HG03575 (cell line): ENCODE measurements around the gene MCAT.
"Not testable (repeated sequence)": the region's sequence is repeated elsewhere in the genome, so short reads cannot be mapped to it uniquely, and the experiment has no call there.

ENCODE experiments used
- ATAC-seq: cut with Tn5 transposase; IDR thresholded peaks from one replicate; pipeline ENCODE4 v1.9.1; 2021; ENCODE audit not compliant: unreplicated experiment, insufficient number of reproducible peaks, low FRiP score; ENCODE audit errors: extremely low read depth

Gene MCAT

DNA sequence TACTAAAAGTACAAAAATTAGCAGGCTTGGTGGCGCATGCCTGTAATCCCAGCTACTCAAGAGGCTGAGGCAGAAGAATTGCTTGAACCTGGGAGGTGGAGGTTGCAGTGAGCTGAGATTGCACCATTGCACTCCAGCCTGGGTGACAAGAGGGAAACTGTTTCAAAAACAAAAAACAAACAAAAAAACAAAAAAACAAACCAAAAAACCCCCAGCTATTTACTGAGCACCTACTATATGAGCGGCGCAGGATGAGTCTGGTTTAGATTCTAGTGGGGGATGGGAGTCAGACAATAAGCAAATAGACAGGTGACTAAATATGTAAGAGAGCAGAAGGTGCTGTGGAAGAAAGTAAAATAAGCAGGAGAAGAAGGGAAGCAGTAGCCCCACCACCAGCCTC is 38.2 kb downstream of the MCAT start:
- not testable (repeated sequence) for ATAC-seq

DNA sequence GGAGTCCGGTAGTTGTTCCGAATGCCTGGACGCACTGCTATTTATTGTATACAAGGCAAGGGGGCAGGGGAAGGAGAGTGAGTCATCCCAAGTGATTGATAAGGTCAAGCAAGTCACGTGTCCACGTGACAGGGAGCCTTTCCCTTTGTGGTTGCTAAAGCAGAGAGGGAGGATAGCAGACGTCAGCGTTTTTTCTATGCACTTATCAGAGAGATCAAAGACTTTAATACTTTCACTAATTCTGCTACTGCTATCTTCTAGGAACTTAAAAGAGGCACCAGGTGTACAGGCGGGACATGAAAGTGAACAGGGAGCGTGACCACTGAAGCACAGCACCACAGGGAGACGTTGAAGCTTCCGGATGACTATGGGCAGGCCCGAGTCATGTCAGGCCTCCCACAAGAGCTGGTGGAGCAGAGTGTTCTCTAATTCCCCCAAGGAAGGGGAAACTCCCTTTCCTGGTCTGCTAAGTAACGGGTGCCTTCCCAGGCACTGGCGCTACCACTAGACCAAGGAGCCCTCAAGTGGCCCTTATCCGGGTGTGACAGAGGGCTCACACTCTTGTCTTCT is 39.1 kb downstream of the MCAT start:
- ATAC-seq = not testable (repeated sequence)

DNA sequence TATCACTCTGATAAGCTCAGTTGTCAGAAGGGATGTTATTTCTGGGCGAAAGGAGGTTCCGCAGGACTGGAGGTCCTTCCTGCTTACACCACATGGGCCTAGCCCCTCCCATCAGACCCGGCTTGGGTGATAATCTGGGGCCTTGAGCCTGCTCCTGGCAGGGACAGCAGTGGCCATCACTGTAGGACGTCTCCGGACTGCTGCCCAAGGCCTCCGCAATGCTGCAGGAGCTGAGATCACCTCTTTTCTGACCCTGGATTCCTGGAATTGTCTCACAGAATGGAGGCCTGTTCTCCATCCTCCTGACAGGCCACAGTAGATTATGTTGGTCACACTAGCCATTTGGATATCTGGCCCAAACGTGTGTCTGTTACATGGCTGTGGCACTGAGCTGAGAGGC is 41.9 kb downstream of the MCAT start:
- ATAC-seq = no peak

DNA sequence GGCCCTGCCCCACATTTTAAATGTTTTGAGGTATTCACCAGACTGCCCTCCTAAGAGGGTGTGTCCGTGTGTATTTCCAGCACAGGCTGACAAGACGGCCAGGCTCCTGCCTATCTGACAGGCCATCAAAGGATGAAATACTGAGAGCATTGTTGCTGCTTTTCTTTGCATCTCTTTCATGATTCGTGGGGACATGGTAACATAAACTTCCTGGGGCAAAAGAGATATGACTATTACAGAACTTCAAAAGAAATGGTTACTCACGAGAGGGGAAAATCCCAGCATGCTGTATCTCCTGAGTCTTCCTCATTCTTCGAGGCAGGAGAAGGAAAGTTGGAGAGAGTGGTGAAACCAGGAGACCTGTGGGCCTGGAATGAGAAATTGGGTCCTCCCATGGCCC is 43.0 kb downstream of the MCAT start:
- no peak for ATAC-seq

DNA sequence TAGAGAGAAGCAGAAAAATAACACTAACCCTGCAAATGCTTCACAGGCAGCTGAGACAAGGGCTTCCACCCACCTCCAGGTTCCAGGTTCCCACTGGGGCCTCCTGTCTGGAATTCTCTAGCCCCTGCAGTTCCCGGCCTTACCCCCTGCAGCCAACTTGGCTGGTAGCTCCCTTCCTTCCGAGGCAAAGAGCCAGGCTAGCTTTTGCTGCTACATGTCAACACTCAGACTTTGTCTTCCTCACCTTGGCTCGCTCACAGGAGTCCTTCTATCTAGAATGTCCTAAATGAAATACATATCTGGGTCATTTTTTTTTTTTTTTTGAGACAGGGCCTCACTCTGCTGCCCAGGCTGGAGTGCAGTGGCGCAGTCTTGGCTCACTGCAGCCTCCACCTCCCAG is 44.1 kb downstream of the MCAT start:
- ATAC-seq = no peak

DNA sequence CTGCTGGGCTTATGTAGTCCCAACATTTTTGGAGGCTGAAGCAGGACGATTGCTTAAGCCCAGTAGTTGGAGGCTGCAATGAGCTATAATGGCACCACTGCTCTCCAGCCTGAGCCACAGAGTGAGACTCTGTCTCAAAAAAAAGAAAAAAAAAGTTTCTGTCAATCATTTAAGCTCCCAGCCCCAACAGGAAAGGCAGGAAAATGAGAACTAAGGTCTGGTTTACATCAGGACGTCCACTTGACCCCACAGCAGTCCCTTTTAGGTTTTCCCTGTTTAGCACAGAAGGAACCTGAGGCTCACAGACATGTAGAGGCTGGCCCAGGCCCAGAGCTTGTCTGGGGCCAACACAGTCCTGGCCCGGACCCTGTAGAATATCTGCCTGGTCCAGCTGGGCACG is 44.8 kb downstream of the MCAT start:
- no peak for ATAC-seq

DNA sequence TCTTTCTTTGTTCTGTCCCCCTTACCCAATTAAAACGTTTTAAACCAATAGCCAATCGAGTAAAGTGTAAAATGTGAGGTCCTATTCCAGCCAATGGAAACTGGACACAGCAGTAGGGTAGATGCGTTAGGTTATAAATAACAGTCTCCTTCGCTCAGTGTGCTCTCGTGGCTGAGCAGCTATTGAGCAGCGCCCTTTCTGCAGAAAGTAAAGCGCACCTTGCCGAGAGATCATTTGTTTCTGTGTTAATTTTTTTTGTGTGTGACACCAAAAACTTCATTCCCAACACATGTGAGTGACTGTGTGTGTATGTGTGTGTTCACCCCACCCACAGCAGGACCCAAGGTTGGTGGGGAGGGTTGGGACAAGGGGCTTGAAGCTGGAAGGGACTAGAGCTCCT is 46.8 kb downstream of the MCAT start:
- no peak for ATAC-seq

DNA sequence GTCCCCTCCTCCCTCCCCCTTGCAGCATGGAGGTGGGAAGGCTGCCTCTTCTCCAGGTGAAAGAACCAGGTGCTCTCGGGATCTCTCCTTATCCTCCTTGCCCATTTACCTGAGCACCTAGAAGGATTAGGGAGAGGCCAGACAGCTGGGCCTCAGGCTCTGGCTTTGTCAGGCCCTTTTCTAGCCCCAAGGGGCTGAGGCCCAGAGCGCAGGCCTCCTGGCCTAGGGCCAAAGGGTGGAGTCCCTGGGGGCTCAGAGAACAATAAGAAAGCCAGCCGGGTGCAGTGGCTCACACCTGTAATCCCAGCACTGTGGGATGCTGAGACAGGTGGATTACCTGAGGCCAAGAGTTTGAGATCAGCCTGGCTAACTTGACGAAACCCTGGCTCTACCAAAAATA is 48.6 kb downstream of the MCAT start:
- ATAC-seq = no peak

DNA sequence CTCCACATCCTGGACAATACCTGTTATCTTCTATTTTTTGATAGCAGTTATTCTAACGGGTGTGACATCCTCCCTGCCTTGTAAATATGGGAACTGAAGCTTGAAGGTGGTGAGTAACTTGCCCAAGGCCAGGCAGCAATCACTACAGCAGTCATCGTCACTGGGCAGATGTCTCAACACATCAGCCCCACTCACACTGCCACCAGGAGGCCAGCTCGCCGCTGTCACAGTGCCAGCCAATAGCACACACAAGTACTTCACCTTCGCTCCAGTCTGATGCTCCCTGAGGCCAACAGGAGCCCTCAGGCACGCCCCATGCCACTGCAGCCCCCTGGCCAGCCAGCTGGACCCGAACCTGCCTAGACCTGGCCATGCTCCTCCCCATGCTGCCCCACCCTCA is 49.1 kb downstream of the MCAT start:
- ATAC-seq = no peak

DNA sequence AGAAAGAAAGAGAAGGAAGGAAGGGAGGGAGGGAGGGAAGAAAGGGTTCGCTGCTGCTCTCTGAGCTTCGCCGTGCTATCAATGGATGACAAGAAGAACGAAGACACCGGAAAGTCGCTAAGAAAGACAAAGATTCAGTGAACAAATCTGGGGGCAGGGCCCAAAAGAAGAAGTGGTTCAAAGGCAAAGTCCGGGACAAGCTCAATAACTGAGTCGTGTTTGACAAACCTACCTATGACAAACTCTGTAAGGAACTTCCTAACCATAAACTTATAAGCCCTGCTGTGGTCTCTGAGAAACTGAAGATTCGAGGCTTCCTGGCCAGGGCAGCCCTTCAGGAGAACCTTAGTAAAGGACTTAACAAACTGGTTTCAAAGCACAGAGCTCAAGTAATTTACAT is 51.1 kb downstream of the MCAT start:
- ATAC-seq = no peak

DNA sequence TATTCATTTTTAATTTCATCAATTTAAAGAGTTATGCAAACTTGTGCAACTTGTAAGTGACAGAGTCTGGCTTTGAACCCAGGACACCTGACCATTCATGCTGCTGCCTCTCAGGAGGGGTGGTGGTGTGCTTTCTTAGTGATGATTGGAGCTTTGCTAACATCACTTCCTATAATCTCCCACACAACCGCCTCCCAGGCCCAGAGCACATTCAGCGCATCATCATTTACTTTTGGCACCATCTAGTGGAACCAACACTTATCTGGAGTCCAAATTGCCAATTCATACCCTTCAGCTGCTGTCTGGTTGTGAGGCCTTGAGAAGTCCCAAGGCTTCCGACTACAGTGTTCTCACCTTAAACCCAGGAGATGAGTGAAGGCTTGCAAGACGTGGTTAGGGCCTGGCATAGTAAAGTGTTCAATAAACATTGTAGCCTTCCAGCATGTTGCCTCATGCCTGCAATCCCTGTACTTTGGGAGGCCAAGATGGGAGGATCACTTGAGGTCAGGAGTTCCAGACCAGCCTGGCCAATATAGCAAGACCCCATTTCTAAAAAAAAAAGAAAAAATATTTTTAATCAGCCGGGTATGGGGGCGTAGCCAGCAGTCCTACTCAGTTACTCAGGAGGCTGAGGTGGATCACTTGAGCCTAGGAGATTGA is 52.9 kb downstream of the MCAT start:
- no peak for ATAC-seq

DNA sequence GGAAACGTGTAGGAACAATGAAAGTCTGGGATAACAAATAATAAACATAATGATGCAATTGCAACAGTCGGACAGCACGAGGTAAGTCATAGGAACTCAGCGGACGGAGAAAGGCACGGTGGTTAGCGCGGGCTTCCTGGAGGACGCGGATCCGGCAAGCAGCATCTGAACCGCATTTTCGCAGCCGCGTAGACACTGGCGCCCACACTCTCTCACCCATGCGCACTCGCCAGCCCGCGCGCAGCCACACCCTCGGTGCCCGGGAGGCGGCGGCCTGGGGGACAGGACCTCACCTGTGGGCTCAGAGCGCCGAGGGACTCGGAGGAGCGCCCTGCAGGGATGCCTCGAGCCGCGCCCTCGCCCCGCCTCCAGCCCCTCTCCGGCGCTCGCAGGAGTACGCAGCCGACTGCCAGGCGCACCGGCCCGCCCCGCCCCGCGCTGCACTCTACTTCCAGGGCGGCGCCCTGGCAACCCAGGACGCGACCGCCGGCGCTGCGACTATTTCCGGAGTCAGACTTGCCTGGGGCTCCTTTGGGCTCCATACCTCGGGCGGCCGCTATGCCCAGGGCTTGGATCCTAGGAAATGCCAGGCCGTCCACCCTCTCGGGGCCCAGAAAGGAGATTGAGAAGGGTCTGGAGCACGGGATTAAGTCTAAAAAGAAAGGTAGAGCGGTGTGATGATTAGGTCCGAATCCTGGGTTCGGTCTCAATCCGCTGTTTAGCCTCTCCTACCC is 54.0 kb downstream of the MCAT start, which contains the start of gene TTLL1:
TTLL1 (minus strand) TSS at position 408 of the 734 bp plus-strand sequence. CDS start 13,805 bp downstream, outside the sequence.
- ATAC-seq = no peak

DNA sequence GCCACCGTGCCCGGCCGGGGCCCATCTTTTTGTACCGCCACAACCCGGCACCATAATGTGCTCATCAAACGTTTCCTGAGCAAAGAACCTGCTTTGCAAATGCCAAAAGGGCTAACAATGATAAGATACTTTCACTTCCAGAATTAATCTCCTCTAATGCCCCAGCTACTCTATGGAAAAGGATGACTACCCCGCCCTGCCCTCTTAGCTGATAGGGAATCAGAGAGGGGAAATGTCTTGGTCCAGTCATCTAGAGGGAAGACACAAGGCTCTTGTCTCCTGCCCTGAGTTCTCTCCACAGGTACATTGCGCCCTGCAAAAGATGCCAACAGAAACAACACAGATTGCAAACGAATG is 54.6 kb downstream of the MCAT start:
- ATAC-seq = no peak

DNA sequence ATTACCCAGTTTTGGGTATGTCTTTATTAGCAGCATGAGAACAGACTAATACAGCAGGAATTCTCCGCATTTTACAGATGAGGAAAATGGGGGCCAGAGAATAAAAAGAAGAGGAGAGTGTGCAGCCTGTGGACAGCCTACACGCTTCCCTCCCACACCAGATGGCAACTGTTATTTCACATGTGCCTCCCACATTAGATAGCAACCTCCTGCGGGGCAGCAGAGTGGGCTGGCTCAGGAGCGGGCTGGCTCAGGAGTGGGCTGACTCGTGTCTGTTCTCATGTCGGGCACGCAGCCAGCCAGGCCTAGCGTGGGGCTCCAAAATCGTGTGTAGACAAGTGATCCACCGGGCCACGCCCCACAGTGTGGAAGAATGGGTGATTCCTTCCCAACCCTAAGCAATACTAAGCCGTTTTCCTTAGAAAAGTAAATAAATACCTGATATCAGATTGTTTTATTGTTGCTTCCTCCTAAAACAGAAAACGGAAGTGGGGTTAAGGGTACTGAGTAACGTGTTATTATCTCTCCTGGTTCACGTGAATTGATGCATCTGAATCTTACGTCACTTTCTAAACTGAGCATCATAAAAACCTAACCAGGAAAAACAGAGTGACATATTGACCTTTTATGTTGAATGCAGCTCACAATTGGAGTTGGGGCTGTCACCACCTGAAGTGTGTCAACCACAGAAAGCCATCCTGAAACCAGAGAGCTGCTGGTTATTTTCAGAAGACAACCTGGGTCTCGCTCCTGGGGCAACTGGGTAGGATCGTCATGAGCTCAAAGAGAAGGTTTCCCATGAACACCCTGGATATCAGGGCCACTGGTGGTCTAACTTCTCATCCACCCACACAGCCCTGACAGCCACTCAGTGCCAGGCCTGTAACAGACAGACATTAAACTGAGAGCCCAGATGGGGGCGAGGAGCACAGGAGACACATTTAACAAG is 57.3 kb downstream of the MCAT start:
- ATAC-seq = no peak
